ENCODE results near the gene SPIRE1. TPM values are rescaled to one million over a fixed set of nuclear protein-coding genes. Genes with fewer than 3 reads are reported as not detected.

SPIRE1 gene
- polyA plus RNA-seq, 1 donor from 2014 or later: 22.2 TPM

DNA sequence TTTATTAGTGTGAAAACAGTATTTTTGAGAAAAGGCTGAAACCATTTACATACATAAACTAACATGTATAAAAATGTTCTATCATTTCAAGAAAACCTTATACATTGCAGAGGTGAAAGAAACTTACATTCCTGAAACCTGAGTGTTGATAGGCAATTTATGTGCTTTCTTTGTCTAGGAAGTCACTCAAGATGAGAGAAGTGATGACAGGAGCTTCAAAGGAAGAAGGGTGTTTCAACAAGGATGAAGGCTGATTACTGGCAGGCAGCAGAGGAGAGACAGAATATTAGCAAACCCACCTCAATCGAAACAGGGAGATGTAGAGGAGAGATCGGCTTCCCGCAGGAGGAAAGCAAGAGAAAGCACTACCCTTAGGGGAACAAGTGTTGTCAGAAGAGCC, 125.2 kb downstream of the SPIRE1 start:
- H3F3A ChIP-seq (ENCODE audit: insufficient read depth, low read length, poor library complexity, severe bottlenecking): no peaks in the 10 kb centered on the region
- no peaks in the 10 kb centered on the region for H3K79me2 ChIP-seq (replicated peaks; ENCODE audit: insufficient read depth, low read length)
- peak; percentile 88 for TF ChIP-seq POLR2AphosphoS5 (IDR thresholded peaks at IDR 0.05)
- TF ChIP-seq EZH2 (IDR thresholded peaks at IDR 0.05; ENCODE audit: borderline replicate concordance, insufficient read depth, low read length, poor library complexity, severe bottlenecking): no peak
- TF ChIP-seq EP300 (conservative IDR thresholded peaks at IDR 0.05; ENCODE audit: poor library complexity, severe bottlenecking): peak; percentile 96
- TF ChIP-seq, protein P1, sequence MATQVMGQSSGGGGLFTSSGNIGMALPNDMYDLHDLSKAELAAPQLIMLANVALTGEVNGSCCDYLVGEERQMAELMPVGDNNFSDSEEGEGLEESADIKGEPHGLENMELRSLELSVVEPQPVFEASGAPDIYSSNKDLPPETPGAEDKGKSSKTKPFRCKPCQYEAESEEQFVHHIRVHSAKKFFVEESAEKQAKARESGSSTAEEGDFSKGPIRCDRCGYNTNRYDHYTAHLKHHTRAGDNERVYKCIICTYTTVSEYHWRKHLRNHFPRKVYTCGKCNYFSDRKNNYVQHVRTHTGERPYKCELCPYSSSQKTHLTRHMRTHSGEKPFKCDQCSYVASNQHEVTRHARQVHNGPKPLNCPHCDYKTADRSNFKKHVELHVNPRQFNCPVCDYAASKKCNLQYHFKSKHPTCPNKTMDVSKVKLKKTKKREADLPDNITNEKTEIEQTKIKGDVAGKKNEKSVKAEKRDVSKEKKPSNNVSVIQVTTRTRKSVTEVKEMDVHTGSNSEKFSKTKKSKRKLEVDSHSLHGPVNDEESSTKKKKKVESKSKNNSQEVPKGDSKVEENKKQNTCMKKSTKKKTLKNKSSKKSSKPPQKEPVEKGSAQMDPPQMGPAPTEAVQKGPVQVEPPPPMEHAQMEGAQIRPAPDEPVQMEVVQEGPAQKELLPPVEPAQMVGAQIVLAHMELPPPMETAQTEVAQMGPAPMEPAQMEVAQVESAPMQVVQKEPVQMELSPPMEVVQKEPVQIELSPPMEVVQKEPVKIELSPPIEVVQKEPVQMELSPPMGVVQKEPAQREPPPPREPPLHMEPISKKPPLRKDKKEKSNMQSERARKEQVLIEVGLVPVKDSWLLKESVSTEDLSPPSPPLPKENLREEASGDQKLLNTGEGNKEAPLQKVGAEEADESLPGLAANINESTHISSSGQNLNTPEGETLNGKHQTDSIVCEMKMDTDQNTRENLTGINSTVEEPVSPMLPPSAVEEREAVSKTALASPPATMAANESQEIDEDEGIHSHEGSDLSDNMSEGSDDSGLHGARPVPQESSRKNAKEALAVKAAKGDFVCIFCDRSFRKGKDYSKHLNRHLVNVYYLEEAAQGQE (IDR thresholded peaks at IDR 0.05; ENCODE audit: borderline replicate concordance): peak; percentile 32
- no peaks in the 10 kb centered on the region for H4K20me1 ChIP-seq (ENCODE audit: insufficient read depth)
- no peak overlapping the region for H2AFZ ChIP-seq (ENCODE audit: low read depth, low read length)
- H3K27ac ChIP-seq (ENCODE audit: low read length): peak overlapping the region; percentile 35
- peak overlapping the region; percentile 35 for H3K4me2 ChIP-seq (ENCODE audit: low read length)
- no peaks in the 10 kb centered on the region for H3K9me2 ChIP-seq (ENCODE audit: insufficient read depth, low read length)
- H3K4me3 ChIP-seq (ENCODE audit: low read length): peak overlapping the region; percentile 12
- no peaks in the 10 kb centered on the region for H3K9me3 ChIP-seq (ENCODE audit: low read length)
- no peak overlapping the region for H3K9ac ChIP-seq (ENCODE audit: low read length)
- H3K36me3 ChIP-seq (ENCODE audit: insufficient read depth, low read length): no peaks in the 10 kb centered on the region
- no peaks in the 10 kb centered on the region for H3K27me3 ChIP-seq (ENCODE audit: insufficient read depth, low read depth, low read length)

- Histone ChIP-seq H3K36me3 (ENCODE audit: insufficient read depth, low read length) (no peaks in the 10 kb centered on the region), H3K9ac (ENCODE audit: low read length) (no peak overlapping the region), H3K4me3 (ENCODE audit: low read length) (no peak overlapping the region), H3K27ac (ENCODE audit: low read length) (no peak overlapping the region), H3K9me2 (ENCODE audit: insufficient read depth, low read length) (no peaks in the 10 kb centered on the region), H3K79me2 (replicated peaks; ENCODE audit: insufficient read depth, low read length) (no peaks in the 10 kb centered on the region), H3F3A (ENCODE audit: insufficient read depth, low read length, poor library complexity, severe bottlenecking) (no peaks in the 10 kb centered on the region), H4K20me1 (ENCODE audit: insufficient read depth) (no peaks in the 10 kb centered on the region), H3K9me3 (ENCODE audit: low read length) (no peaks in the 10 kb centered on the region), H3K4me2 (ENCODE audit: low read length) (no peak overlapping the region), H3K27me3 (ENCODE audit: insufficient read depth, low read depth, low read length) (no peaks in the 10 kb centered on the region), H2AFZ (ENCODE audit: low read depth, low read length) (no peak overlapping the region)
- TF ChIP-seq EP300 (conservative IDR thresholded peaks at IDR 0.05; ENCODE audit: poor library complexity, severe bottlenecking) (no peak), EZH2 (IDR thresholded peaks at IDR 0.05; ENCODE audit: borderline replicate concordance, insufficient read depth, low read length, poor library complexity, severe bottlenecking) (no peak), POLR2AphosphoS5 (IDR thresholded peaks at IDR 0.05) (no peak), MXI1 (conservative IDR thresholded peaks at IDR 0.05; ENCODE audit: poor library complexity, severe bottlenecking) (no peak), RAD21 (conservative IDR thresholded peaks at IDR 0.05) (no peak), TAF1 (IDR thresholded peaks at IDR 0.05; ENCODE audit: low read depth) (no peak), CTCF (IDR thresholded peaks at IDR 0.05; ENCODE audit: poor library complexity, severe bottlenecking) (no peak), SMC3 (conservative IDR thresholded peaks at IDR 0.05; ENCODE audit: poor library complexity) (no peak)
- TF ChIP-seq, protein P1 (IDR thresholded peaks at IDR 0.05; ENCODE audit: borderline replicate concordance): no peak
These were observed 126.2 kb downstream of the SPIRE1 start for GRCh38 chr18:12531749-12532148.

Measured in neural cell (in vitro differentiated cells).